Nucleus accumbens (tissue), 56 donors: ENCODE data around the gene ELMO1.

Experiments used
- DNase-seq, 56 donors: peaks; one replicate each; lab custom pipeline; 2025; lab: John Stamatoyannopoulos, UW

ELMO1 gene

DNA sequence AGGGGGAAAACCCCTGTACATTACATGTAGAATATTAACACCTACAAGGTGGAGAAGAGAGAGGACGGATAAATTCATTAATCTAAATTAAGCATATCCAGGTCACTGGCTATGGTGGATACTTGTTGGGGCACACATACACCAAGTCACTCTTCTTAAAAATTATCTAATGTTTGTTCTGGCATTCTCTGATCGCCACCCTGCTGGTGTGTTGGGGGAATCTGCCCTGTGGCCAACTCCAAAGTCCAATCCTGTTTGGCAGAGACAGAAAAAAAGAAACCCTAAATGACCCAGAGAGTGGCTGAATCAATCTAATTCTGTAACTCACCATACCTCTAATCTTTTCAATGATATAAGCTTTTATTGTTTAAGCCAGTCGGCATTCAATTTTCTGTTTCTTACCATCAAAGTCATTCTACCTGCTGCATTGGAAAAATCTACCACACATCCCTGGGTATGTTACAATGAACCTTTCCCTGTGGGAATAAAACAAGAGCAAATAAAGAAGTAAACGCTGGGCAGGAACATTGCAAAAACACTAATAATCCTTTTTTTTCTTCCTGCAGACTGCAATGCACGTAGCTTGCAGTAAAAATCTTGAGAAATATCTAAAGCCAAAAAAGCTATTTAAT lies 34.2 kb downstream of the ELMO1 start:
- no peak for DNase-seq

DNA sequence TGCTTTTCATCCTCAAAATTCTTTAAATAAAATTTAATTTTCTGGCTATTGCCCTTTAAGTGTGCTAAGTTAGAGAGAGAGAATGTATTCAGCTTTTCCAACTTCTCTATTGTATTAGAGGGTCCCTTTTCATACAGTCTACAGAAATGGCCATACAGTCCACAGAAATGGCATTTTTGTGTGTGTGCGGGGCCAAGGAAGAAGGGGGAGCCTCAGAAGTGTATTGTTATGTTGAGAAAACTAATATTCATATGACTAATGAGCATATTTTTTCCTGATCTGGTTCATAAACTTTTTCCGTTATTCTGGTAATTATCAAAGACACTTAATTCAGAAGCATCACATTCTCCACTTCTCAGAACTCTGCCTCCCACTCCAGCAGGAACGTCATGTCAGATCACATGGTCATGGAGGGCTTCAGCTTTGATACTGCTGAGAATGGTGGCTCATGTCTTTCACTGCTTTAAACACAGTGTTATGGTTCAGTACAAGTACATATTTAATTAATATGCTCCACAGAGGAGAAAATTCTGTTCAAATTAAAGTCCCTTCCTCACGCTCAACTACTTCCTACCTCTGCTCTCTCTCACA lies 37.1 kb downstream of the ELMO1 start:
- DNase-seq = no peak

DNA sequence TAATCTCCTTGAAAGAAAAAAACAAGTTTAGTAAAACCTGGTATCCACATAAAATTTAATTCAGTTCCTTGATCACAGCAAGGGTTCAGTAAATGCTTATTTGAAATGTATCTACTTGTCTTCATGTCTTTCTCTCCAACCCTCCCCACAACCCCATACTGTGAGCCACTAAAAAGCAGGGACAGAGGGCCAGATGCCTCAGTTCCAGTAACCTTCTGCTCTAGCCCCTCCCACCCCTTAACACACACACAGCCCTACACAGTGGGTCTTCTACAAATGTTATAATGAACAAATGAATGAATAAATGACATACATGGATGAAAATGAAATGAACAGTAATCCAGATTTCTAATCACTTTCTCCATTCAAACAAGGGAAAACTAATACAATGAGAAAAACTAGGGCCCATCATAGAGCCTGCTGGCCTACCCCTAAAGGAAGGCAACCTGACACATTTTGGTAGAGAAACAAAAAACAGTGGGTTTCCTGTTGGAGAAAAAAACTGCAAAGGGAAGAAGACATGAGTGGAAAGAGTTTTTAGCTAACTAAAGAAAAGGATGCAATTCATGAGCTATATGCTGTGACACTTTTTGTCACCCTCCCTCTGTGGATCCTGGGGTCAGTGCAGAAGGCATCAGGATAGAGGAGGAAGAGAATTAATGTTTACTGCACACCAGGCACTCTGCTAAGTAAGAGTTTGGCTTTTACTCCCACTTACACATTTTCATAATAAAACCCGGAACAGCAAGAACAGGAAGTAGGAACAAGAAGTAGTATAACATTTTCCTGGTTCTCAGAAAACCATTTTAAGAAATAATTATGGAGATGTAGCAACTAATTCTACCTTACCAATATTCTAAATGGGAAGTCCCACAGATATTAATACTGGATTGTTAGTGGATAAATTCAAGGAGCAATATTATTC lies 38.1 kb downstream of the ELMO1 start:
- DNase-seq = no peak

DNA sequence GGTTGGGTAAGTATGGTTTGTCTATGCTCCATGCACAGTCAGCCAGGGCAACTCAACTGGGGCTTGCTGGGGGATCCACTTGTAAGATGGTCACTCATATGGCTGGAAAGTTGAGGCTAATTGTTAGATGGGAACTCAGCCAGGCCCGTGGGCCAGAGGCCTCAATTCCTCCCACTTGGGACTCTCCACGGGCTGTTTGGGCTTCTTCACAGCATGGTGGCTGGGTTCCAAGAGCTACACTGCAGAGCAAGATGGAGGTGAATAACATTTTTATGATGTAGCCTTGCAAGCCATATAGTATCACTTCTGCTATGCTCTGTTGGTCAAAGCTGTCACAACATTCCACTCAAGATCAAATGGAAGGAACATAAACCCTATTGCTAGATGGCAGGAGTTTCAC lies 39.2 kb downstream of the ELMO1 start:
- no peak for DNase-seq

DNA sequence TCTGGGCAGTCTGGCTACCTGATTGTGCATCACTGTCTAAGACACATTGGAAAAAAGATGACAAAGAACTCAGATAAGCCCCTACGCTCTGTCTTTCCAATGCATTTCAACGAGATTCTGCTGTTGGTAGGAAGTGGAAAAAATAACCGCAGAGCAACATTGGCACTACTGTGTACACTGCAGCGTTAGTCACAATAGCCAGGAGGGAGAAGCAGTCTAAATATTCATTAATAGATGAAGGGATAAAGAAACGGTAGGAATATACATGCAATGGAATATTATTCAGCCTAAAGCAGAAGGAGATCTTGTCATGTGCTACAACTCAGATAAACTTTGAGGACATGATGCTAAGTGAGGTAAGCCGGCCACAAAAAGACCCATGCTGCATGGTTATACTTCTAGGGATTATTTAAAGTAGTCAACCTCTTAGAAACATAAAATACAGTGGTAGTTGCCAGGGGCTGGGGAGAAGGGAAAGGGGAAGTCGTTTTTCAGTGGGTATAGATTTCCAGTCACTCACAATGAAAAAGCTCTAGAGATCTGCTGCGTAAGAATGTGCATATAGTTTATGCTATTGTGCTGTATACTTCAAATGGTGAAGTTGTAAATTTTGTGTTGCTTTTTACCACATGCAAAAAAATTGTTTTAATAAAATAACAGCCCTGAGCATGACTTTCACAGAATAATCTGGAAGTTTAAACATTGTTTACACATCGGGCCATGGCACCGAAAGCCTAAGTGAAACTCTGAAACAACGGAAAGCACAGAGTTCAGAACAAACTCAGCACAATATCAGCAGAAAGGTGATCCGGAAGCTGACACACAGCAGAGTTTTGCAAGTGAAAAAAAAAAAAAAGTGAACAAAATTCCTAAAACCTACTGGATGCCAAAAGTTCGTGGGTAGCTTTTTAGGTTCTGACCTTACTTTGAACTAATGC lies 40.1 kb downstream of the ELMO1 start:
- no peak for DNase-seq

DNA sequence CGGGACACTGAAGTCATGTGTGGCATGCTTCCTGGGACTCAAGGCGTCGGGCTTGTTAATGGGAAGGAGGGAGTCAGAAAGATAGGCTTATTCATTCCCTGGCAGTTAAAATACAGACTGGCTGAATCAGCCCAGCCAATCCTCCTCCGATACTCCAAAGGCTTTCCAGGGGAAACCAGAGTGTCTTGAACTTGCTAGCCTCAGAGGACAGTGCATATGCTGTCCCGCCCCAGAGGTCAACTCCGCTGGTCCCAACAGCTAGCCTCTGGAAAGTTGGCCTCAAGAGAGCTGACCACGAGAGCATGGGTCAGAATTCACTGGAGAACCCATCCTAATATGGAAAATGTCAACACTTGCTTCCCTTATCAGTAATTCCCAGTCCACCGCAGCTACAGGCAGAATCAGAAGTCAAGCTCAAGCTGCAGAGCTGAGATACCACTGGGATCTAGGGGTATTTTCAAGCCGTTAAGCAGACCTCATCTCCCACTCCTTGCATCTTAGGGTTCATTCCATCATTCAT lies 43.0 kb downstream of the ELMO1 start:
- DNase-seq = no peak

DNA sequence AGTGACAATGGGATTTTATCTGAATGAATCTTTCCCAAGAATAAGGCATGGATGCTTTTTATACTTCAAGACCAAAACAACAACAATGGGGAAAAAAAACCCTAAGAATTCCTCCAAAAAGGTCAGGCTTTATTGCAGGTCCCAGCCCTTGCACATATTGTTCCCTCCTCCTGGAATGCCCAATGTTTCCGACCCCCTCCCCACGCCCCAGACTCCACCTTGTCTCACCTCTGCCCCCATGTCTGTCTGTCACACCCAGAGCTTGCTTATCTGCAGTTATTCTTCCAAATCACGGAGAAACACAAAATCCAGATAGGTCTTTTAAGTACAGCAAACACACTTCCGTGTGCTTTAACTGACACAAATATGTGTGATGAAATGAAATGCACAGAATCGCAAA lies 43.5 kb downstream of the ELMO1 start:
- DNase-seq = no peak

DNA sequence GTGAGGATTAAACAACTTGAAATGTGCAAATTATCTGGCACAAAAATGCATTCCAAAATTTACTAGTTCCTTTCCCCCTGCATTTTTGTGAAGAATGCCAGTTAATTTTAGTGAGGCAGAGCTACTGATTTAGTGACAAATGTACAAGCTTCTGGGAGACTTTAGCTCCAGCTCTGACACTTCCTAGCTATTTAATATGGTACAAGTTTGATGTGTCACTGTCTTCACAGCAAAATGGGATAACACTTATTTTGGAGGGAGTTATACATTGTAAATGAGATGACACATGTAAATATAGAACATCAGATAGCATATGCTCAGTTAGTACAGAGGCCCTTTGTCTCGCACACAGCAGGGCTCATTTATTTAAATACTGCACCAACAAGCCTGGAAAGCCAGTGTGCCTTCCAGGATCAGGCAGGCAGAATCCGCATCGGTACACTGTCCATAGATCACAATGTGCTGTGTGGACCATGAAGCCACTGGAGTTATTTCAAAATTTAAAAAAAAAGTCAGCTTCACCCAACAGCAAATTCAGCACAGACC lies 48.7 kb downstream of the ELMO1 start:
- no peak for DNase-seq

DNA sequence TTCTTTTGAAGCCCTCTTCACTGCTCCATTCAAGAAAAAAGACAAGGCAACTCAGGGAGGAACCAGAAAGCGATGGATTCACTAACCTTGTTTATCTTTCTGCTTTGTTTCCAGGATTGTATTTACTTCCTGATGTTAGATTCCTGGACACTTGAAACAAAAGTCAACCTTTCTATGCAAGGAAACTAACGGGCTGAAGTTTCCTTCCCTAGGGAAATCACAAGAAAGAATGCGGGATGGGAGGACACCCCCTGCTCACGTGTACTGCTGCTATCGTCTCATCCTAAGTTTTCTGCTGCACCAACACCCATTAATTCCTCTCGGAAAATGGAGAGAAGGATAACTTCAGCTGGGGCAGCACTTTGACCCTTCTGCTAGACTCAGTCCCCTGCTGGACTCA lies 50.3 kb downstream of the ELMO1 start:
- no peak for DNase-seq

DNA sequence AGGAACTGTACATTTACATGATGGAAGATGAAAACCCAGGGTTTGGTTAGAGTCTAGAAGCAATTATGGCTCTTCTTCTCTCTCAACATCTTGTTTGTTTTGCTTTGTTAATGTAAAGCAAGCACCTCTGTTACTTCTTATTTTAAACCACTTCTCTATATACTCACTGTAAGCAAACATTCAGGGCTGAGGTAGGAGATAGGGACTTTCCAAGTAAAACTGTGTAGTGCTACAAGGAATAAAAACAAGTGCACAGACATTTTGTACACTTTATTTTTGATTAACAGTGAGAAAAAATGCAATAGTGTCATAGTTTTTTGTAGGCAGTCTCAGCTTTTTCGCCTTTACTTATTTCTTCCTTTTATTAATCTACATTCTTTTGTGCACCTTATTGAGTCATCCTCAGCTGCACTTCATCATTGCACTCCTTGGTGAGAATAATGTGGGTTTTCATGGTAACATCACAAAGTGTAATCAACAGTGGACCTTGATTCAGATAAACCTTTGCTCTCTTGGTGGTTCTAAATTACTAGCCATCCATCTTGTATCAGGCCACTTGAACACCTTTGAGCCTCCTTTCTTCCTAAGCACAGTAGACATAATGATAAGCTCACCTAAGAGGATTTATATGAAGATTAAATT lies 52.9 kb downstream of the ELMO1 start:
- DNase-seq = no peak

DNA sequence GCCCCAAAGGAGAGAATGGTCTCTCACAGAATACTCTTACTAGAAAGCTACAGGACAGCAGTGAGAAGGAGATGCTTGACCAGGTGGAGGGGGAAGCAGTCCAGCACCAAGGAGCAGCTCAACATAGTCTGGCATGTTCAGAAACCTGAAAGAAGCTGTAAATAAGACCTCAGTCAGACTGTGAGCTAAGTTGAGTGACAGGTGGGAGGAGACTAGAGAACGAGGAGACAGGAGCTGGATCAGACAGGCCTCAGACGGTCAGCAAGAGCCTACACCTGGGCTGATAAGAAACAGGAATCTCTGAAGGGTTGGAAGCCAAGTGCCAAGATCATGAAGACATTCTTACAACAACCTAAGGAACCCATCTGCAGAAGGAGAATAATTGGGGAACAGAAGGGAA lies 54.5 kb downstream of the ELMO1 start:
- DNase-seq = no peak

DNA sequence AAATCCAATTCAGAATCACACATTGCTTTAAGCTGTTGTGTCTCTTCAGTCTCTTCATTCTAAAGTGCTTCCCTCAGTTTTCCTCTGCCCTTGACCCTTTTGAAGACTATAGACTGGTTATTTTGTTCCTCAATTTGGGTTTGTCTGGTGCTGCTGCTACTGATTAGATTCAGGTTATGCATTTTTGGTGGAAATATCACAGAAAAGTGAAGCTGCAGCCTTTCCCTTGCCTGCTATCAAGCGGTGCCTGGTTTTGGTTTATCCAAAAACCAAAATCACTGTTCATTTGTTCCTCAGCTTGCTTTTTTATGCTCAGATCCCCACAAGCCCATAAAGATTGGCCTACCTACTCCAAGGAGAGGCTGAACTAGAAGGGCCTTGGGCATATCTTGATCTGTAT lies 55.2 kb downstream of the ELMO1 start:
- DNase-seq = no peak

DNA sequence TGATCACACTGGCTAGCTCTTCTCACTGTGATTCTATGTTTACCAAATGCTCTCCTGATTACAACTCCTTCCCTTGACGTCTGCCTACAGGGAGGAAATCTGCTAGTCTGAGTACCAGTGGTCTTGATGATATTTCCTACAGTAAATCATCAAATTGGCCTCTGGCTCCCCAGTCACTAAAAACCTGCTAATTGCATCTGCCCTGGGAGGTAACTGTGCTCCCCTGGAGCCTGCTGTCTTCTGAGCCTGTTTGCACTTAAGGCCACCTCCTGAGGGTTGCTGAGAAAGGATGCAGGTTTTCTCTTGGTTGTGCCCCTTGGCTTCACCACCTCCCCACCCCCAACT lies 56.0 kb downstream of the ELMO1 start:
- no peak for DNase-seq

DNA sequence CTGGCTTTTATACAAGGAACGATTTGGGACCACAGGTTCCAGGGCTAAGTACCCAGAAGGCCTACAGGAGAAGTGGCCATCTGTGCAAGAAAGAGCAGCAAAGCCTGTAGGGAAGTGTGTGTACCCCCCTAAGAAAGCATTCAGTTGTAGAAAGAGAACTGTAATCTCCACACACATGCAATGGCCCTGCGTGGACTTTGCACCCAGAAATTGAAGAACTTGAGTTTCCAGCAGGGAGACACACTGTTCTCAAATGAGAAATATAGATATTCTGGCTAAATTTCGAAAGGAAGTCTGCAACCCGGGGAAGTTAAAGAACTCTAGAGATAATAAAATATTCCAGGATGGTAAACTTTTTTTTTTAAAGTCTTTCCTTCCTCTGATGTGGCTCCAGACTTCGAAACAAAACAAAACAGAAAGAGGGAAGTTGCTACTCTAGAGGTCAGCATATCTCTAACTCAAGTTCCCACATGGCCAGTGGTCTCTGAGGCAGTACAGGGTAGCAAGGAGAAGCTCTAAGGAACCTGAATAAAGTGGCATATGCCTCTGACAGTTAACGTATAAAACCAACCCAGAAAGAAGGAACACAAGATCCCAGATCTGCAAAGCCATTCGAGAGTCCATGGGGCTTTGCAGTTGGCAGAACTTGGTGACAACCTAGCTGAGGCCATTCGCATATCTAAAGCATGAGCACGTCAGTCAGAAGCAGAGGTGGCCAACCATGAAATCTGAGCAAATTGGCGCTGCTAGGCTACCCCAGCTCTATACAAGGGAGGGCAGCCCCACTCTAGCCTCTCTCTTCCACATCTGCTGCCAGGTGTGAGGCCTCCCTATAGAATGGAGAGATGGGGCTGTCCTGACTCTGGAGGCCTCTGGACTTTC lies 56.6 kb downstream of the ELMO1 start:
- DNase-seq = no peak

DNA sequence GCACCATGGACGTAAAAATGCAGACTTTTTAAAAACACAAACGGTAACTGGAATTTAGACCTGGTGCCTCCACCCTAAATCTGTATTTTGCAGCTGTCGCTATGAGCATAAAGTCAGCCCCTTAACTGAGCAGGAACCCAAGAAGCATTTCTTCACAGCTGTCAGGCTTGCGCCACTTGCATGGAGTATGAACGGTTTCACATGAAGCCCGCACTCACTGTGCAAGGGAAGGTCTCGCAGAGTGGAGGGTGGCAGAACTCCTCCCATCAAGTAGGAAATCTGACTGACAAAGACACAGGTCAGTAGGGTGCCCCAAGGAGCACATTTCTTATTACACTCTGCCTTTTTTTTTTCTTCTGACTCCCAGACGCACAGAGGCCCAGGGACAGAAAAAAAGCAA lies 58.5 kb downstream of the ELMO1 start:
- DNase-seq = no peak

DNA sequence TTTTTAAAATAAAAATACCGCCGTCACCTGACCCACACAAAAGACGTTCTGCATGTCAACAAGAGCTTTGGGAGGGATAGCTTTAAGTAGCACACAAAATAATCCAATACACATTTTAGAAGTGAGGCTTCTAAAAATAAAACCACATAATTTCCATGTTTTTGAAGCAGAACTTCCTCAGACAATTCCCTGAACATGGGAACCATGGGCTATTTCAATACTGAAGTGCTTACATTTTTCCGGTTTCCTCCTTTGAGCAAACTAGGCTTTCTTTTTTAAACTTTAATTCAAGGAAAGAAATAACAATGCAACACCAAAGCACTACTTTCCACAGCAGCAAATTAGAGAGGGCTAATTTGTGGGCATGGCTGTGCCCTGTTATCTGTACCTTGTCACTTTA lies 59.9 kb downstream of the ELMO1 start:
- DNase-seq = no peak

DNA sequence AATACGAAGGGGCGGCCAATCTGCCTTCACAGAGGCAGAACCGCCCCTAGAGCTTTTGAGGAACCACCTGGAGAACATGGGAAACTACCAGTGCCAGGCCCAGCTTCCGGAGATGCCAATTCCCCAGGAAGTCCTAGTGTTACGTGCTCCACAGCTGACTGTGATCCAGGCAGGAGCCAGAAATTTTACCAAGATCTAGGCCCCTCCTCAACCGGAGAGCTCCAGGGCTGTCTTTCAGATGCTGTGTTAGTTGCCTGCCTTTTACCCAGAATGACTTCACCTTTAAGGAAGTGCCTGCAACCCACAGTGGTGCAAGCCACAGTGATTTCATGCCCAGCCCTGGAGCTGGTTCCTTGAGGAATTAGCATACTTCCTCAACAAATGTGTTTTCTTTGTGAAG lies 62.9 kb downstream of the ELMO1 start:
- DNase-seq = no peak

DNA sequence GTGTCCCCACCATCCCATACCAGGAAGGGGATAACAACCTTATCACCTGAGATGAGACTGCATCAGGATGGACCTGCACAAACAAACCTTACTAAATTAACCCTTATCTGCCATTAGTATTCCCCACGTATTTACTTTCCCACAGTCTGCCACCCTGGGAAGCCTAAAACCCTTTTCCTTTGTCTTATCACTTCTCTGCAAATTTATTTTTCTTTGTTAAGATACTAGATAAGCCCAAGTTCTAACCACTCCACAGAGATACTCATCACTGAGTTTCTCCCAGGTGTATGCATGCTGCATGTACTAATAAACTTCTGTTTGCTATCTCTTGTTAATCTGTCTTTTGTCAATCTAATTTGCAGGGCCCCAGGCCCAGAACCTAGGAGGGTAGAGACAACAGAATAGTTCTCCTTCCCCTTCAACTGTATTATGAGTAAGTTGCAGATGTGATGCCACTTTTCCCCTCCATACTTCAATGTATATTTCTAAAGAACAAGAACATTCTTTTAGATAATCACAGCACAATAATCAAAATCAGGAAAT lies 66.0 kb downstream of the ELMO1 start:
- DNase-seq = no peak
